ENCODE measurements around the gene NDUFA12. TPM values are rescaled to one million over a fixed set of nuclear protein-coding genes. Genes with fewer than 3 reads are reported as not detected.
A peak's percentile ranks its signal among the peaks of the same experiment; 100 is the strongest.

The NDUFA12 gene
- total and polyA plus RNA-seq, 9 of the 15 experiments (the other 6 are each of a cell fraction or from before 2014, with no cell fraction given), result 115 to 986 (median 283) TPM

- TF ChIP-seq ZFX (CRISPR knock-in tag; IDR thresholded peaks at IDR 0.05), result no peak
- peak; percentile 84; the same call in 1 of the 2 replicates for TF ChIP-seq ZEB2 (IDR thresholded peaks at IDR 0.05)
- no peak for TF ChIP-seq ZFP1 (CRISPR knock-in tag; IDR thresholded peaks at IDR 0.05)
- TF ChIP-seq HDAC2 (IDR thresholded peaks at IDR 0.05), result 0 out of 2 replicates have a peak, but pooled peaks have one; percentile 35
- TF ChIP-seq CXXC5 (CRISPR knock-in tag; IDR thresholded peaks at IDR 0.05), result peak; percentile 74
- TF ChIP-seq ZBTB7A (IDR thresholded peaks at IDR 0.05; ENCODE audit: borderline replicate concordance, control insufficient read depth, low read depth, low read length), result peak; percentile 73; the same call in 1 of the 2 replicates
- 0 out of 2 replicates have a peak, but pooled peaks have one; percentile 63 for TF ChIP-seq TCF7 (IDR thresholded peaks at IDR 0.05; ENCODE audit: borderline replicate concordance)
- peak; percentile 46; the same call in 1 of the 2 replicates for TF ChIP-seq CBX5 (IDR thresholded peaks at IDR 0.05; ENCODE audit: borderline replicate concordance, low read depth)
- peak; percentile 92 for TF ChIP-seq POLR2B (IDR thresholded peaks at IDR 0.05; ENCODE audit: low read depth, partially characterized antibody)
- no peak for TF ChIP-seq RERE (CRISPR knock-in tag; IDR thresholded peaks at IDR 0.05; ENCODE audit: borderline replicate concordance)
- TF ChIP-seq HMGN3 (IDR thresholded peaks at IDR 0.05; ENCODE audit: borderline replicate concordance, extremely low read depth, insufficient read length, low read depth, low read length), result peak; percentile 85
- peak; percentile 99 for TF ChIP-seq PHF8 (IDR thresholded peaks at IDR 0.05; ENCODE audit: borderline replicate concordance, low read length)
- TF ChIP-seq ZBTB9 (CRISPR knock-in tag; IDR thresholded peaks at IDR 0.05), result peak; percentile 67; the same call in 1 of the 2 replicates
- no peak for TF ChIP-seq ESRRB (CRISPR knock-in tag; IDR thresholded peaks at IDR 0.05; ENCODE audit: borderline replicate concordance)
- peak; percentile 98 for TF ChIP-seq TAF1 (IDR thresholded peaks at IDR 0.05; ENCODE audit: control insufficient read depth, extremely low read depth, insufficient read depth, low read length, severe bottlenecking)
- TF ChIP-seq ZKSCAN8 (CRISPR knock-in tag; IDR thresholded peaks at IDR 0.05), result no peak
- no peak for TF ChIP-seq ZNF76 (CRISPR knock-in tag; IDR thresholded peaks at IDR 0.05; ENCODE audit: borderline replicate concordance)
- TF ChIP-seq PTRF (tag; IDR thresholded peaks at IDR 0.05), result no peak
- peak; percentile 92 for TF ChIP-seq GABPA (tag; conservative IDR thresholded peaks at IDR 0.05; ENCODE audit: low read depth)
- peak; percentile 79 for TF ChIP-seq PHF20 (IDR thresholded peaks at IDR 0.05; ENCODE audit: partially characterized antibody)
- TF ChIP-seq ZKSCAN1 (IDR thresholded peaks at IDR 0.05; ENCODE audit: low read depth, low read length), result no peak
- no peak for TF ChIP-seq SMAD1 (IDR thresholded peaks at IDR 0.05; ENCODE audit: low read depth, low read length, partially characterized antibody)
These were observed at the start of gene NDUFA12 (continued) for GRCh38 chr12:95003213-95003920.
